ENCODE measurements around the gene THRB. TPM values are rescaled to one million over a fixed set of nuclear protein-coding genes. Genes with fewer than 3 reads are reported as not detected.

The THRB gene
- total RNA-seq, 1 experiment from 2014 or later, result not detected

DNA sequence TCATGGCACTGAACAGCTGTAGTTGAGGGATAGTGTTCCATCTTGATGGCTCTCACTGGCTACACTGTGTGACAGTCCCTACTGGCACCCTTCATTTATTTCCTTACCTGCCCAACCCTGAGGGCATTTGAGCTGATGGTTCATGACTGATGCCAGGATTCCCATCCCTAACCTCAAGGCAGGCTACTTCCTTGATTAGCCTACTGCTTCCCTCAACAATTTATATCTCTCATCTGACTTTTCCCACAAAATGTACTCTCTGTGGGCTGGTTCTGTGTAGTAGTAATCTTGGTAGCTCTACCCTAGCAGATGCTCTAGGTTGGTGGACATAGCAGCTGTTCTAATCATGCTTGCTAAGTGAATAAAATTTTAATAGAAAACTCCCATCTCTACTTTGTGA is 106.0 kb downstream of the THRB start:
- Histone ChIP-seq H3K27me3 (ENCODE audit: low read length) (no peaks in the 10 kb centered on the region), H3K79me2 (ENCODE audit: low read length) (no peaks in the 10 kb centered on the region), H4K20me1 (ENCODE audit: insufficient read depth, low read depth, low read length) (no peaks in the 10 kb centered on the region), H3K4me1 (ENCODE audit: low read length) (no peaks in the 10 kb centered on the region), H2AFZ (ENCODE audit: low read length) (no peak overlapping the region), H3K9me3 (ENCODE audit: low read length) (no peaks in the 10 kb centered on the region), H3K4me2 (ENCODE audit: low read depth, low read length, poor library complexity, severe bottlenecking) (no peak overlapping the region), H3K36me3 (ENCODE audit: insufficient read depth, low read length) (no peaks in the 10 kb centered on the region), H3K27ac (ENCODE audit: low read length) (no peak overlapping the region), H3K9me2 (replicated peaks; ENCODE audit: insufficient read depth, low read length) (no peaks in the 10 kb centered on the region), H3K9ac (ENCODE audit: low read length) (no peak overlapping the region), H3K4me3 (ENCODE audit: low read length) (no peak overlapping the region)
- no peak for DNase-seq

GRCh38 chr3:24388159-24388558 is 106.5 kb downstream of the THRB start:
- Histone ChIP-seq H3K79me2 (ENCODE audit: low read length) (no peaks in the 10 kb centered on the region), H3K27ac (ENCODE audit: low read length) (no peak overlapping the region)
- no peak for DNase-seq

DNA sequence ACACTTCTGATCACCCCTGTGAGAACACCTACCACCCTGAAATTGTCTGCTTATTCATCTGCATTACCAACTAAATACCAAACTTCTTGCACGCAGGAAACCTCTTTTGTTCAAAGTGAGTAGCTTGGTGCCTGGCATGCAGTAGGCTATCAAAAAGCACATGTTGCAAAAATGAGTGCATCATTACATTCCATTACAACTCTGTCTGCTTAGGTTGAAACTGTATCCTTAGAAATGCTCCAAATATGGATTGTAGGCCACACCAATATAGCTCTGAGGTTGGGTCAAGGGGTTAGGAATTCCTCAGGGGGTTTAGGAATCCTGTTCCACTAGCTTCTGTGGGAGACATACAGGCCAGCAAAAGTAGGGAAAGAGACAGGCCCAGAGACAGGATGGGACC is 107.2 kb downstream of the THRB start:
- no peaks in the 10 kb centered on the region for H3K27me3 ChIP-seq (ENCODE audit: low read length)
- H3K4me1 ChIP-seq (ENCODE audit: low read length), result no peaks in the 10 kb centered on the region
- H2AFZ ChIP-seq (ENCODE audit: low read length), result no peak overlapping the region
- no peak overlapping the region for H3K4me3 ChIP-seq (ENCODE audit: low read length)
- no peaks in the 10 kb centered on the region for H3K9me3 ChIP-seq (ENCODE audit: low read length)
- no peaks in the 10 kb centered on the region for H3K79me2 ChIP-seq (ENCODE audit: low read length)
- no peak overlapping the region for H3K9ac ChIP-seq (ENCODE audit: low read length)
- no peak overlapping the region for H3K27ac ChIP-seq (ENCODE audit: low read length)
- DNase-seq, result no peak
- no peaks in the 10 kb centered on the region for H4K20me1 ChIP-seq (ENCODE audit: insufficient read depth, low read depth, low read length)
- no peaks in the 10 kb centered on the region for H3K36me3 ChIP-seq (ENCODE audit: insufficient read depth, low read length)
- no peaks in the 10 kb centered on the region for H3K9me2 ChIP-seq (replicated peaks; ENCODE audit: insufficient read depth, low read length)
- no peak overlapping the region for H3K4me2 ChIP-seq (ENCODE audit: low read depth, low read length, poor library complexity, severe bottlenecking)

More at GRCh38 chr3:24388159-24388558, 106.5 kb downstream of the THRB start:
- H3K36me3 ChIP-seq (ENCODE audit: insufficient read depth, low read length), result no peaks in the 10 kb centered on the region
- no peak overlapping the region for H3K4me2 ChIP-seq (ENCODE audit: low read depth, low read length, poor library complexity, severe bottlenecking)
- H3K9me3 ChIP-seq (ENCODE audit: low read length), result no peaks in the 10 kb centered on the region
- no peak overlapping the region for H3K4me3 ChIP-seq (ENCODE audit: low read length)
- H3K9ac ChIP-seq (ENCODE audit: low read length), result no peak overlapping the region
- no peaks in the 10 kb centered on the region for H3K27me3 ChIP-seq (ENCODE audit: low read length)
- no peaks in the 10 kb centered on the region for H4K20me1 ChIP-seq (ENCODE audit: insufficient read depth, low read depth, low read length)
- no peaks in the 10 kb centered on the region for H3K4me1 ChIP-seq (ENCODE audit: low read length)
- no peak overlapping the region for H2AFZ ChIP-seq (ENCODE audit: low read length)
- H3K9me2 ChIP-seq (replicated peaks; ENCODE audit: insufficient read depth, low read length), result no peaks in the 10 kb centered on the region

GRCh38 chr3:24387000-24387399 is 107.7 kb downstream of the THRB start:
- DNase-seq, result no peak
- Histone ChIP-seq H3K4me3 (ENCODE audit: low read length) (no peak overlapping the region), H2AFZ (ENCODE audit: low read length) (no peak overlapping the region), H4K20me1 (ENCODE audit: insufficient read depth, low read depth, low read length) (no peaks in the 10 kb centered on the region), H3K27me3 (ENCODE audit: low read length) (no peaks in the 10 kb centered on the region), H3K79me2 (ENCODE audit: low read length) (no peaks in the 10 kb centered on the region), H3K27ac (ENCODE audit: low read length) (no peak overlapping the region), H3K4me2 (ENCODE audit: low read depth, low read length, poor library complexity, severe bottlenecking) (no peak overlapping the region), H3K4me1 (ENCODE audit: low read length) (no peaks in the 10 kb centered on the region), H3K9ac (ENCODE audit: low read length) (no peak overlapping the region), H3K36me3 (ENCODE audit: insufficient read depth, low read length) (no peaks in the 10 kb centered on the region), H3K9me3 (ENCODE audit: low read length) (no peaks in the 10 kb centered on the region), H3K9me2 (replicated peaks; ENCODE audit: insufficient read depth, low read length) (no peaks in the 10 kb centered on the region)

GRCh38 chr3:24386458-24386857 is 108.2 kb downstream of the THRB start:
- H3K27ac ChIP-seq (ENCODE audit: low read length), result no peak overlapping the region
- no peak for DNase-seq
- H3K9me2 ChIP-seq (replicated peaks; ENCODE audit: insufficient read depth, low read length), result no peaks in the 10 kb centered on the region
- H3K4me1 ChIP-seq (ENCODE audit: low read length), result no peaks in the 10 kb centered on the region
- no peaks in the 10 kb centered on the region for H3K79me2 ChIP-seq (ENCODE audit: low read length)
- H3K4me3 ChIP-seq (ENCODE audit: low read length), result no peak overlapping the region
- no peaks in the 10 kb centered on the region for H4K20me1 ChIP-seq (ENCODE audit: insufficient read depth, low read depth, low read length)
- H3K36me3 ChIP-seq (ENCODE audit: insufficient read depth, low read length), result no peaks in the 10 kb centered on the region
- H3K4me2 ChIP-seq (ENCODE audit: low read depth, low read length, poor library complexity, severe bottlenecking), result no peak overlapping the region
- no peaks in the 10 kb centered on the region for H3K27me3 ChIP-seq (ENCODE audit: low read length)
- H3K9me3 ChIP-seq (ENCODE audit: low read length), result no peaks in the 10 kb centered on the region
- no peak overlapping the region for H3K9ac ChIP-seq (ENCODE audit: low read length)
- H2AFZ ChIP-seq (ENCODE audit: low read length), result no peak overlapping the region

DNA sequence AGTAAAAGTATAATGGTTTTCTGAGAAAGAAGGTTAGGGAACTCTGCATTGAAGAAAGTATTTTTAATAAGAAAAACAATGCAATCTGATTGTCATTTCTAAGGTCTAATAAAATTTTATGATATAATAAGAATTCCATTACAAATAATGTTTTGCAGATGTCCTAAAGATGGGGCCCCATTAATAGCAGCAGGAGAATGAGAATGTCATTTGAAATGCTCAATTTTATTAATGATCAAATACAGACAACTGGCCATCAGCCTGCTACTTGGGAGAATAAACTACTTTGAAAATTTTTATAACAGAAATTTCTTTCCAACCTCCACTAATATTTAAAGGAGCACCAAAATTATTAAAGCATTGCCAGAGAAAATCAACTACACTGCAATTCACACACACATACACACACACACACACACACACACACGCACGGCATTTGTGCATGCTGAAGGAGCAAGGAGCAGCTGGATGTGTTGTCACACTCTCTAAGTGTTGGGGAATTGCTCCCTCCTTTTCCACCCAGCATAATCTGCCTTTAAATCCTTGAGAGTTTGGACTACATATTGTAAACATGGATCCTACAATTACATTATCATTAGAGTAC is 109.5 kb downstream of the THRB start:
- H4K20me1 ChIP-seq (ENCODE audit: insufficient read depth, low read depth, low read length), result no peaks in the 10 kb centered on the region
- H3K27ac ChIP-seq (ENCODE audit: low read length), result no peak overlapping the region
- no peaks in the 10 kb centered on the region for H3K27me3 ChIP-seq (ENCODE audit: low read length)
- no peak for DNase-seq
- no peaks in the 10 kb centered on the region for H3K9me2 ChIP-seq (replicated peaks; ENCODE audit: insufficient read depth, low read length)
- no peak overlapping the region for H3K4me2 ChIP-seq (ENCODE audit: low read depth, low read length, poor library complexity, severe bottlenecking)
- no peak overlapping the region for H2AFZ ChIP-seq (ENCODE audit: low read length)
- no peaks in the 10 kb centered on the region for H3K79me2 ChIP-seq (ENCODE audit: low read length)
- H3K4me3 ChIP-seq (ENCODE audit: low read length), result no peak overlapping the region
- H3K4me1 ChIP-seq (ENCODE audit: low read length), result no peaks in the 10 kb centered on the region
- H3K36me3 ChIP-seq (ENCODE audit: insufficient read depth, low read length), result no peaks in the 10 kb centered on the region
- H3K9ac ChIP-seq (ENCODE audit: low read length), result no peak overlapping the region
- no peaks in the 10 kb centered on the region for H3K9me3 ChIP-seq (ENCODE audit: low read length)

GRCh38 chr3:24382647-24383046 is 112.0 kb downstream of the THRB start:
- DNase-seq, result no peak
- Histone ChIP-seq H2AFZ (ENCODE audit: low read length) (no peak overlapping the region), H3K9me2 (replicated peaks; ENCODE audit: insufficient read depth, low read length) (no peaks in the 10 kb centered on the region), H4K20me1 (ENCODE audit: insufficient read depth, low read depth, low read length) (no peaks in the 10 kb centered on the region), H3K4me2 (ENCODE audit: low read depth, low read length, poor library complexity, severe bottlenecking) (no peak overlapping the region), H3K9ac (ENCODE audit: low read length) (no peak overlapping the region), H3K27ac (ENCODE audit: low read length) (no peak overlapping the region), H3K36me3 (ENCODE audit: insufficient read depth, low read length) (no peaks in the 10 kb centered on the region), H3K79me2 (ENCODE audit: low read length) (no peaks in the 10 kb centered on the region), H3K9me3 (ENCODE audit: low read length) (no peaks in the 10 kb centered on the region), H3K4me3 (ENCODE audit: low read length) (no peak overlapping the region), H3K27me3 (ENCODE audit: low read length) (no peaks in the 10 kb centered on the region), H3K4me1 (ENCODE audit: low read length) (no peaks in the 10 kb centered on the region)

DNA sequence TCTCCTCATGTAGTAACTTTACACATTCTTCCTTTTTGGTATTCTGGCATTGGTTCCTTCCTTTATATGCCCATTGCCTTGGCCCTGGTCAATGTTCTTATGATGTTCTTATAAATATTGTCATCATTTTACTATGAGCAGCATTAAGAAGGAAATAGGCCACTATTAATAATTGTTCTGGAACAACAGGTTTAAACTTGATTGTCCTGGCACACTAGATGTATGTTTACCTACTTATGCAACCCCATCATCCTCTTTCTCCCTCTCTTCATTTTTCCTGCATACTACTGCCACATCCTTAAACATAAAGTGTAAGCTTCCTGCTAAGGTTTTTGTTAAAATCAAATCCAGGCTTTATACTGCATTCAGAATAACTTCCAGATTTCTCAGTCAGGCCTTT is 114.7 kb downstream of the THRB start:
- Histone ChIP-seq H3K4me3 (ENCODE audit: low read length) (no peak overlapping the region), H3K9ac (ENCODE audit: low read length) (no peak overlapping the region), H3K27me3 (ENCODE audit: low read length) (no peaks in the 10 kb centered on the region), H2AFZ (ENCODE audit: low read length) (no peak overlapping the region), H4K20me1 (ENCODE audit: insufficient read depth, low read depth, low read length) (no peaks in the 10 kb centered on the region), H3K4me1 (ENCODE audit: low read length) (no peaks in the 10 kb centered on the region), H3K27ac (ENCODE audit: low read length) (no peak overlapping the region), H3K4me2 (ENCODE audit: low read depth, low read length, poor library complexity, severe bottlenecking) (no peak overlapping the region), H3K9me3 (ENCODE audit: low read length) (no peaks in the 10 kb centered on the region), H3K9me2 (replicated peaks; ENCODE audit: insufficient read depth, low read length) (no peaks in the 10 kb centered on the region), H3K79me2 (ENCODE audit: low read length) (no peaks in the 10 kb centered on the region), H3K36me3 (ENCODE audit: insufficient read depth, low read length) (no peaks in the 10 kb centered on the region)
- no peak for DNase-seq

- Histone ChIP-seq H3K9me2 (replicated peaks; ENCODE audit: insufficient read depth, low read length) (no peaks in the 10 kb centered on the region), H3K36me3 (ENCODE audit: insufficient read depth, low read length) (no peaks in the 10 kb centered on the region), H3K4me2 (ENCODE audit: low read depth, low read length, poor library complexity, severe bottlenecking) (no peak overlapping the region), H4K20me1 (ENCODE audit: insufficient read depth, low read depth, low read length) (no peaks in the 10 kb centered on the region), H3K4me1 (ENCODE audit: low read length) (no peaks in the 10 kb centered on the region), H3K27me3 (ENCODE audit: low read length) (no peaks in the 10 kb centered on the region), H2AFZ (ENCODE audit: low read length) (no peak overlapping the region), H3K4me3 (ENCODE audit: low read length) (no peak overlapping the region), H3K79me2 (ENCODE audit: low read length) (no peaks in the 10 kb centered on the region), H3K9ac (ENCODE audit: low read length) (no peak overlapping the region), H3K27ac (ENCODE audit: low read length) (no peak overlapping the region), H3K9me3 (ENCODE audit: low read length) (no peaks in the 10 kb centered on the region)
- no peak for DNase-seq
Measured at GRCh38 chr3:24378313-24378712, 116.3 kb downstream of the THRB start.

All from Karpas-422 (cell line).